ENCODE measurements around the gene SLC11A2.
"Not testable (repeated sequence)": the region's sequence is repeated elsewhere in the genome, so short reads cannot be mapped to it uniquely, and the experiment has no call there.

SLC11A2 gene

DNA sequence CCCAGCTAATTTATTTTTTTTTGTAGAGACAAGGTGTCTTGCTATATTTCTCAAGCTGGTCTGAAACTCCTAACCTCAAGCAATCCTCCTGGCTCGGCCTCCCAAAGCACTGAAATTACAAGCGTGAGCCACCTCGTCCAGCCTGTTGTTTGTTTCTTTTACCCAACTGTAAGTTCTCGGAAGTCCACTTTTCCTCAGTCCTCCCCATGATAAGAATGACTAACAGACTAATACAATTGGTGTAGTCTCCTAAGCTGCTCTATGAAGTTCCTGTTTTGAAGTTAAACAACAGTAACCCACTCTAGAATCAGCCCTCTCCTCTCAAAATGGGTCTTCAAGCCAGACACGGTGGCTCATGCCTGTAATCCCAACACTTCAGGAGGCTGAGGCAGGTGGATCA, 37.3 kb downstream of the SLC11A2 start:
- DNase-seq, result no peak

DNA sequence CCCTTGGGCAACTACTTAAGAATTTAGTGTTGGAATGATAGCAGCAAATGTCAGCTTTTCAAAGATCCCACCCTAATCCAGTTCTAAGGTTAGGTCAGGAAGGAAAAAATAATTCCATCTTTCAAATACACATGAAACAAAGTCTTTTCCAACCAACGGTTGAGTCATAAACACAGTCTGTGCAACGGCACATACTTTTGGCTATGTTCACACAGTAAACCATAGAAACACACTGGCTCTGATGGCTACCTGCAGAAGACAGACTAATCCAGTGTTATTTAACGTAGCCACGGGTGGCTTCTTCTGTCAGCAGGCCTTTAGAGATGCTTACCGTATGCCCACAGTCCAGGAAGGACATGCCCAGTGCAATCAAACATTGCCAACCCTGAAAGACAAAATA, 38.1 kb downstream of the SLC11A2 start:
- DNase-seq, result no peak

DNA sequence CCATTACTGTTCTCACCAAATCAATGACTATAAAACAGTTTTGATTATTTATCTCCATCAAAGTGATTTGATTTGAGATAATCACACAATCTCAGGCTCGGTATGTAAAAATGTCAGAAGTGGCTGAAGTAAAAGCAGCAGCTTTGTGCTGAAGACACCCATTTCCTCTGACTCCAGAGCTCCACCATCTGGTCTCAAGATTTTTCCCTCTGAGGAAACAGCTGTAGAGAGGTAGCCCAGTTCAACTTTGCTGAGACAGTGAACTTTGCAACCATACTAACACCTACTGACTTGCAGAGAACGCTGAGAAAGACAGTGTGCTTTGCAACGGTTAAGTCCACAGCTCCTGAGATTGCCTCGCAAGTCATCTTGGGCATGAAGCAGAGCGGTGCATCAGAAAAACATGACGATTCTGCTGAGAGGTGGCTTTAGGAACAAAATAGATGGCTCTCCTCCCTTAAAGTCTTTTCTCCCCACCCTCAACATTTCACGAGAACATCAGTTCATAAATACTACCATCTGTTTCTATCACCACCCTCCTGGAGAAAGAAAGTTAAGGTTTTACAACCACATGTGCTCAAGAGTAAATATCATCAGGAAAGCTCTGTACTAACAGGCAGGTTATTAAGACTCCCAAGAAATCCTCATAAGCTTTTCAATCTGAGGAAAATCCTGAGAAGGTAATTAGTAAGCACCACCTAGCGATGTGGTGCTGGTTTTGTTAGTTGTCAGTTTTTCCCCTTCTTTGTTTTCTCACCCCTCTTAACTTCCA, 39.0 kb downstream of the SLC11A2 start:
- no peak for DNase-seq

DNA sequence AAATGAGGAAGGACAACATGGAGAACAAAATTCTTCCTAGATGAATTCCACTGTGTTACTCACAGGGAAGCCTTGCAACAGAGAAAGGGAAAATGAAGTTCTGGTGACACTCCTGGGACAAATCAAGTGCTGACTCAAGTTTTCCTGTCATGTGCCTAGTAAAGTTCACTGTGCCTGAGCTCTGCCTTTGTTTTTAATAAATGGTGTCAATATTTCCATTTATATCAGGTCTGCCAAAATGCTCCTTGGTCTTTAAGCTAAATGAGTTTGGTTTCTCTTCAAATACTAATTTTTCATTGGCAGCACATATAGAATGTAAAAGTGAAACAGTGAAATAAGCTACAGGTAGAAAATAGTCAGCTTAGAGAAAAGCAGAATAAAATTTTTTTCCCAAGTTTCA, 40.9 kb downstream of the SLC11A2 start:
- DNase-seq, result no peak

DNA sequence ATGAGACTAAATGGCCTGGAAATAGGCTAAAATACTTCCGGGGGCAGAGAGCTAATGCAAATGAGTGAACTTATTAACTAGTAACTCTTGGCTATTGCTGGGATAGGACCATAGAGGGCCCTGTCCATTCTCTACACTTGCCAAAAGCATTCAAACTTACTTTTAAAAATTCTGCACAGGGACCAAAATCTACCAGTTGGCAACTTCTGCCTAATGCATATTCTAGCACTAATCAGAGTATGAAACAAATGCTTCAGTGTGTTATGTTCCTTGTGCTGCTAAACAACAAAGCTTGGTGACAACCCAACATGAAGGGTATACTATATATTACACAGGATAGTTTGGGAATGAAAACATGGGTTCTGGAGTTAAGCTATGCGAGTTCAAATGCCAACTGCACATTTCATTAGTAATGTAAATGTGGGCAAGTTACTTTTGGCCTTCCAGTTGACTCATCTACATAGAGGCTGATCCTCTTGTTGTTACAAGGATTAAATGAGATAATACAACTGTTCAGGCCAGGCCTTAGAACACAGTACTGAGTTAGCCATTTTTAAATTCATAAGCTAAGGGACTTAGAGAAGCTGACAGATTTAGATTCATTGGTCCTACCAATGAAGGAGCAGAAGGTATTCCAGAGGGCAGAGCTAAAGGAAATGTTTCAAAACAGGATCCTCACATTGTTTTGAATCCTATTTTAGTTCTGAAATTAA, 41.4 kb downstream of the SLC11A2 start:
- DNase-seq, result no peak

DNA sequence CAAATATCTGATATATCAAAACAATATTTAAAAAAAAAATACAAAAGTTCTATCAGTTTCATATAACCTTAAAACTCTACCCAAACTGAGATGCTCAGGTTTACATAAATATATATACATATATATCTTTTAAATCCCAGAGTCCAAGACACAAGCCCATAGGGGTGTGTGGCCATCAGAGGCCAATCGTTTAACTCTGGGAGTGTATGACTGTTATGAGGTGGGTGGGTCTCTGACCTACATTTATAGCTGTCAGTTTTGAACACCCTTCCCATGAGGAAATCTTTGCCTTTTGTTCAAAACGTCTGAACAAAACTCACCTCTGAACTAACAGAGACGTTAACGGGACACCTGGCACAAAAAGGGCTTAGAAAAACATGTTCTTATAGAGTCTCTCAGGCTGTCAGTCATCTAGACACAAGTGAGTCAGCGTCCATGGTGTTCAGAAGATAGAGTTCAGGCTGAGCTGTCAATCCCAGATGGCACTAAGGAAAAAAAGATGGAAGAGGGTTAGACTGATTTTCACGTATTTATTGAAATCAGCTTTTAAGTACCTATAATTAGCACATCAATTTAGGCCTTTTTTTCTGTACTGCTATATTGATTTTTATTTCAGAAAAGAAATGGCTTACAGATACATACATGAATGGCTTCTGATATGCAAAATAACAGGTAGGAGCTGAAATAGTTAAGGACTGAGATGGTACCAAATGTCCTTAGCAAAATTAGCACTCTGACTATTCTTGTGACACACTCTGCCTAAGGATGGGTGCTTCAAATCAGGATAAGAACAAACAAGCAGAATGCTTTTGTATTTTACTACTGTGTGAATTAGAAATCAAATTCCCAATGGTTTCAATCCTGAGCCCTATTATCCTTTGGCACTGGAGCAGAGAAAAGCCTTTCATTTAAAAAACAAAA, 44.6 kb downstream of the SLC11A2 start:
- no peak for DNase-seq

DNA sequence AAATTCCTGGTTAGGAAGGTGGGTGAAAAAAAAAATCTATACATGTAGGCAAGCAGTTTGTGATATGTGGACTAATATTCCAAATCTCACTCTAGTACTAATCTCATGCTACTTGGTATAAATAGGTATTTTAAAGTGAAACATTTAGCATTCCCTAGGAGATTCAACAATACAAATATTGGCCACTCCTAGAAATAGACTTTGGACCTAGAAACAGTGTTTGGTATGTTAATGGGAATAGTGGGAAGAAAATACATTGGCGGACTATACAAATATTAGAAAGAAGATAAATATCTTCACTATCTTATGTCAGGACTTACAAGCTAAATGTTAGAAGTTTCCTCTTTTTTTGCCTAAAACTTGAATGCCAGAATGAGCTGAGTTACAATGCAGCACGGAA, 45.6 kb downstream of the SLC11A2 start:
- no peak for DNase-seq

DNA sequence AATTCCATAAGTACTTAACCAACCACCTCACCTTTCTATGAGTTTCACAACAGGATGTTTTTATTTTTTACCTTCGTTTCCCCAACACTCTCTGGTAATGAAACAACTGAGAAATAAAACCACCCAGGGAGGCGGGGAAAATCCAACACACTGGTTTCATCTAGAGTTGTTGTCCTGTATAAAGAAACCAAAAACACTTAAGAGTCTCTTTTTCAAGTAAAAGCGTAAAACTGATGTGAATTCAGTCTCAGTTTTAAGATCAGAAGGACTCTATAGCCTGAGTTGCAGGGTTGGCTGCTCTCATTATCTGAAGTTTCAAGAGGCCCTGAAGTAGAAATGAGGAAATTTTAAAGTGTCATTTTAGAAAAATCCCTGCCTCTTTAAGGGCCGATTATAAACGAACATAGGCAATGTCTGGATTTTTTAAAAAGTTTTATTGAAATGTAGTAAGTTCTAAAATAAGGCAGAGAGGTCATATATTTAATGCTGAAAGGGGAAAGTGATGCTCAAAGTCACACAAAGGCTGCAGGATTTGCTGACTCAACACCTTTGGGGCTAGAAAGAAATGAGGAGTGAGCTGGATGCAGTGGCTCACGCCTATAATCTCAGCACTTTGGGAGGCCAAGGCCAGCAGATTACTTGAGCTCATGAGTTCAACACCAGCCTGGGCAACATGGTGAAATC, 46.7 kb downstream of the SLC11A2 start:
- peak; percentile 25 for DNase-seq

DNA sequence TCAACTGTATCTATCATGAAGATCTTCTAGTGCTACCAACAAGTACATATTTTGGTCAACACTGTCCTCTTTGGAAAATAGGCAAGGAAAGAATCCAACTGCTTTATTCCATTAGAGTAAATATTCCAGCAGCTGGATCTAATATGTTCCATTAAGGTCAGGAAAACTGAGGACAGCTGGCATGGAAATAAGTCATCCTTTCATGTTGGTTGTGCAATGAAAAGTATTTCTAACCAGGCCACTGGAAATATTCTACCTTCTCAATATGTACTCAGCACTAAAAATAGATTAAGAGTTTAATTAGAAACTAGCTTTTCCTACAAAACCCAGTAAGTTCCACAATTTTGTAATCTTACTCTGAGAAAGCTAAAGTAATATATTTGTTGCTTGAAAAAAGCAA, 54.2 kb downstream of the SLC11A2 start:
- no peak for DNase-seq

DNA sequence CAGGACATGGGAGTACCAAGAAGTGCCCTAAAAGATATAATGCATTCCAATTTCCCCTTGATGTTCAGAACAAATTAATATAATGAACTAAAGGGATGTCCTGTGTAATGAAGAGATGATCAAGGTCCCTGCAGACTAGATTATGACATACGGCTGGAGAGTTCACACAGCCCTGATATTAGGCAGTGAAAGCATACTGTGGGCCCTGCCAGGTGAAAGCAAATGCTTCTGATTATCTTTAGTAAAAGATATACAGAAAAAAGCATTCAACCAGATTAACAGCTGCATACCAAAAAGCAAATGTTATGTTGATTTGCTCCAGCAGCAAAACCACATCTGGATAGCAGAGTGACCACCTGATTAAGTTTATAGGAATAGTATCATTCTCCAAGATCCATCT, 61.8 kb downstream of the SLC11A2 start:
- no peak for DNase-seq

DNA sequence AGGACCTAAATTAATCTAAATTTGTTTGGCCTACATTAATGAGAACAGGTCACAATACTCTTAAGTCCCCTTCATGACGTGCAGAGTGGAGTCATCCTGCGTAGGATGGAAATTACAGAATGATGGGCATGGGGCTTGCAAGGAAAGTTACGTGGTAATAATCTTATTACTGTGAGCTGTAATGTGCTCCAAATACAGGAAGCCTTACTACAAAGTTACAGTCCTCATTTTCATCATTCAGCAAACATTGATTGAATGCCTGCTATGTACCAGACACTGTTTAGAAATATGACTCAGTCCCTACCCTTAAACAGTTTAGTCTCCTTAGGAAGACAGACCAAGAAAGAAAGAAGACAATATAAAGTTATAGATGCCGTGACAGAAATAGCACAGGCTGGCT, 64.5 kb downstream of the SLC11A2 start:
- no peak for DNase-seq

DNA sequence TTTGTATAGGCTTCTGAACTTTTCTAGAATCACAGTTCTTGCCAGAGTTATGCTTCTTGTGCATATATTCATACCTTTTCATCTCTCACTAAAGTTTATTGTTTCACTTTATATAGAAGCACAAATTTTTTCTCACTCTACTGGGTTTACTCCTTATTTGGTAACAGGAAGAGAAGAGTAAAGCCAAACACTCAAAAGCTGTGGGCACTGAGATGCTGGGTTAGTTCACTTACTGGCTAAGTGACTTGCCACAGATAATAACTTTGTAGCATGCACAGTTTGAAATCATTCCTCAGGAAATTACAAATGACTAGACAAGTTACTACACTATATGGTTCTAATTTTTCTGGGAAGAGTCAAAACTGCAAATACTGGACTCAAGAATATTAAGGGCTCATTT, 66.1 kb downstream of the SLC11A2 start:
- no peak for DNase-seq

DNA sequence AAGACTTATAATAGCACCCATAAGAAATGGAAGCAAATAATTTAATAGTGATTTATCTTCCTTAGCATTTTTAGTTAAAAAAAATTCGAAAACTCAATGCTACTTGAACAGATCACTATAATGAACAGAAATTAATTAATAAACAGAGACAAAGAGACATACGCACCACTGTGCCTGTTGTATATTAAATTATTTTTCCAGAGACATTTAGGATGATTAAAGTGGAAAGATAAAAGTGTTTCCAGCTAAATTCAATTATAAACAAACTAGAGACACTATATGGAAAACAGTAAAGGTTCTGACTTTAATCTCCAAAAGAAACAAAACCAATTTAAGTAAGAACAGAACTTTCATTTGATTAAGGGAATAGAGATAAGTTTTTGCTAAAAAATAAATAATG, 70.5 kb downstream of the SLC11A2 start:
- DNase-seq, result no peak

DNA sequence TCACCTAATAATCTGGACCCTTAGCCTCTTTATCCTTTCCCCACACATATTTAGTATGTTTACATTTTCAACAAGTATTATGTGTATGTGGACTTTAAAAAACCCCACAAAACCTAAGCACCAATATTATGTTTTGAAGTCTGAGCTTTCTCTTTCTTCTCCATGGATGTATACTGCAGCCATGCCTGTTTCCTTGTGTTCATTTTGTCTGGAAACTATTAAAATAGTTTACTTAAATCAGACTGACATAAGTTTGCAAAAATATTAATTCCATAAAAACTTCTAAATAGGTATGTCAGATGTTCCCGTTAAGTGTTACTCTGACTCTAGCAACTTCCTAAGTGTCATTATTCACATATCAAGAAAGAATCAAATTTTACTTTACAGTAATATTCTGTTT, 70.9 kb downstream of the SLC11A2 start:
- no peak for DNase-seq

DNA sequence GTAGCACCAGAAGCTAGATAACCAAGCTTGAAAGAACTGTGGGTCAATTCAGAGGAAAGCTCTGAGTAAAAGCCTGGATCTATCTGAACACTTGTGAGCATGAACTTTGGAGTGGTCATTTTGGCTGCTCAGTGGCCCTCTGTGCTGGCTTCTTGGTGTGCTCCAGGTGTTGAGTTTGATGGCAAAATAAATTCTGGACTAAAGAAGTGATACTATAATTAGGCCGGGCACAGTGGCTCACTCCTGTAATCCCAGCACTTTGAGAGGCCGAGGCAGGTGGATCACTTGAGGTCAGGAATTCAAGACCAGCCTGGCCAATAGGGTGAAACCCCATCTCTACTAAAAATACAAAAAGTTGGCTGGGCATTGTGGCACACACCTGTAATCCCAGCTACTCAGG, 71.4 kb downstream of the SLC11A2 start:
- not testable (repeated sequence) for DNase-seq

DNA sequence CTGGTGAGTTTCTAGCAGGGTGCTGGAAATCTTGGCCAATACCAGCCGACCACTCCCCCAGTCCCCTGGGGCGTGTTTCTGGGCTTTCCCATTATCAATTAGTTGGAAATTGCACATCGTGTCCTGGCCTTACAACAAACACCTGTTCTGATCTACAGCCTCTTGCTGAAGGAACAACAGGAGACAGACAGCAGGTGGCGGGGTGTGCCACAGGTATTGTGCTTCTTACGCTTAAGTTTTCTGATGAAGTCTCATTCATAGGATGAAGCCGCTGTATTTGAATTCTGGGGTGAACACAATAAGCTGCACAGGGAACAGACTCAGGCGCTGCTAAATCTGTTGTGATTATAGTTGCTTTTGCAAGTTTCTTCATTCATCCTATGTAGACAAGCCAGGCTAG, 73.1 kb downstream of the SLC11A2 start:
- DNase-seq, result no peak

DNA sequence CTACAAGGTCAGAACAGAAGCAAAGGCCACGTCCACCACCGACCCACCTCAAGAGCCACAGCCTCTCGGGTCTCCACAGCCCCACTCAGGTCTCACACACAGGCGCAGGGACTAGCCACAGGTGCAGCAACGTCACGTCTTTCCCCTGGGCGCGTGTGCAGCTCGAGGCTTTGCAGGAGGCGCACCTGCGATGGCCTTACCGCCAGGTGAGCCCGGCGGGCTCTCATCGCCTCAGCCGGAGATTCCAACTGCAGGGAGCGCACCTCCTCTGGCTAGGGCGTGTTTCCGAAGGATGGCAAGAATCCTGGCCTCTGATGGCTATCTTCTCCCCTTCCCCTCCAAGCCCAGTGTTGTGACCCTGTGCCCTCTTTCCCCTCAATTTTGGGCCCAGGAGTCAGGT, 73.7 kb downstream of the SLC11A2 start, which contains the start of gene HIGD1C:
TSS of gene HIGD1C (plus strand) at position 35 of the 400 bp plus-strand sequence. CDS start 1,455 bp downstream, outside the sequence.
- no peak for DNase-seq

DNA sequence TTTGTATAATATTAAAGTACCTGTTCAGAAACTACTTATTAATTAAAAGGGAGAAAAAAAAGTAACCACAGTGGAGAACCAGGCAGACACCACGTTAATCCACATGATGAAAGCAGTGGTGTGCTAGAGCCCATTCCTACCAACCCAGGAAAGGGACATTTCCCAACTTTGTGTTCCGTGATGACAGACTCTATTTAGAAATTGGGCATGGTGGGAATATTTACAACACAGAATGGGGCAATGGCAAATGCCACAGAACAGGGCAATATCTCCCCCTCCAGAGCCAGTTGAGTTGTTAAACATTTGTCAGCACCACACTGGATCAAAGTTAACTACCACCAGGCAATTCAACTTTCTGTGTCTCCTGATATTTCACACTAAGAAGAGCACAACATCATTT, 75.1 kb downstream of the SLC11A2 start:
- no peak for DNase-seq

DNA sequence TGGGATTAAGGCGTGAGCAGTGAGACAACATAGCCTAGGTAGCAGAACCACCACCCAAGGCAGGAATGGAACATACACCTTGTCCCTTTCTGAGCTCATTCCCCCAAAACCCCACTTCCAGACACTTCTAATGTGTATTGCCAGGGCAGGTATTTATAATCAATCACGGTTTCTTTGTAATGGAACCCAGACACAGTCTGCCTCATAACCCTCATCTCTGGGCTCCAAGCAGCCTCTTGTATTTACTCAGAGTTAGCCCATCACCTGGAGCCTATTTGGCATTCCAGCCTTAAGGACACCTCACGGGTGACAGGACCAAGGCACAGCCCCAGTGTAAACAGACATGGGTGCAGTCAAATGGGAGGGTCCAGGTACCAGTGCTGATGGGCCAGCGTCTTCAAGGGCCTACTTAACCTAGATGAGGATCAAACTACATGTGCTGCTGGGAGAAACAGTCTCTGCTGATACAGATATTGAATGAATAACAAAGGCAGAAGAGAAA, 76.3 kb downstream of the SLC11A2 start:
- DNase-seq, result no peak

DNA sequence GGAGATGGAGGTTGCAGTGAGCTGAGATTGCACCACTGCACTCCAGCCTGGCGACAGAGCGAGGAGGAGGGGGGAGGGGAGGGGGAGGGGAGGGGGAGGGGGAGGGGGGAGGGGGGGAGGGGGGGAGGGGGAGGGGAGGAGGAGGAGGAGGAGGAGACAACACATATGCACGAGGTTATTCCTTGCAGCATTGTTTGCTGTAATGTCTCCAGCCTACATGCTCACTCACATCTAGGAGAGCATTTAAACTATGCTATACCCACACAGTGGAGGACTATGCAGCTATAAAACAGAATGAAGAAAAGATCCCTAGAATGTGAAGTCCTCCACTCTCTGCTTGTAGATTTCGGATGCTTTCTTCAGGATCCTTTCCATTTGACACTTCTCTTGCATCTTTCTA, 77.4 kb downstream of the SLC11A2 start:
- no peak for DNase-seq

DNA sequence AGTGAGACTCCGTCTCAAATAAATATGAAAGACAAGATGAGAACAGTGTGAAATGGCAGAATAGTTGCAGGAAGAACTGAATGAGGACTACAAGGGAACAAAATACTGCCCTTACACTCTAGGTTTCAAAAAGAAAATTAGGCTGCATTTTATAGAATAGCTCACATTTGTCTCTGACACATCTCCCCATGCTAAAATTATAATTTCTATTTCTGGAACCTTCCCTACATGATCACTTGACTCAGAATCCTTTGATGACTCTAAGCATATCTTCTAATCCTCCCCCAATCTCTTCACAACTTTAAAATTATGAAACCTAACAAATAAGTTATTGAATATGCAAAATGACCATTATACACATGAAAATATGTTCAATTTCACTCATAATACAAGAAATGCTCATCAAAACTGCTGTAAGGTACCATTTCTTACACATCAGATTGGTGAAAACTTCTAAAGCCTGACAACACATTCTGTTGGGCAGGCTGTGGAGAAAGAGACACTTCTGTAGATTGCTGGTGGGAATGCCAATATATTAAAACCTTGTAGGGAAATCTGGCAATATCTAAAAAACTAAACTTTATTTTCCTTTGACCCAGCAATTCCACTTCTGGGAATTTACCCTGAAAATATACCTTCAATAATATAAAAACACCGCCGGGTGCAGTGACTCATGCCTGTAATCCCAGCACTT, 78.1 kb downstream of the SLC11A2 start:
- no peak for DNase-seq

DNA sequence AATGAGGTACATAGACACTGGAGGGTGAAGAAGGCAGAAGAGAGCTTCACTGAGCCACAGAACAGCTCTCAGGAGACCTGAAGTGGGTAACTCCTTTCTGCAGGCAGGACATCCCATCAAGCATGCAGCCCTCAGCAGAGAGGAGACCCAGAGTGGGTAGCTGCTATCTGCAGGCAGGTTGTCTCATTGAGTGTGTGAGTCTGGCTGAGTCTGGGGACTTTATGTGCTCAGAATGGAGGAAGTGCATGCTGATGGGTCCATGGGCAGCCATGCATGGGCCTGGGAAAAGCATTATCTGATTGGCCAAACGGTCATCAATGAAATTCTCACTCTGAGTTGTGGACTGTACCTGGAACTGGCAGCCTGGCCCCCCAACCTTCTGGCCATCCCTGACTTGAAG, 88.5 kb downstream of the SLC11A2 start:
- DNase-seq, result no peak
